GM12873 (cell line): ENCODE measurements around the gene SETD1B.
A peak's percentile ranks its signal among the peaks of the same experiment; 100 is the strongest.

Source experiments
- TF ChIP-seq, protein P1 (sequence below): IDR thresholded peaks from 2 replicates; pipeline ENCODE4 v1.5.1; 2012; ENCODE audit warnings: low read depth, mild to moderate bottlenecking, moderate library complexity, low read length, control low read depth; ENCODE audit not compliant: insufficient read depth; ENCODE audit errors: missing control alignments

The SETD1B gene

DNA sequence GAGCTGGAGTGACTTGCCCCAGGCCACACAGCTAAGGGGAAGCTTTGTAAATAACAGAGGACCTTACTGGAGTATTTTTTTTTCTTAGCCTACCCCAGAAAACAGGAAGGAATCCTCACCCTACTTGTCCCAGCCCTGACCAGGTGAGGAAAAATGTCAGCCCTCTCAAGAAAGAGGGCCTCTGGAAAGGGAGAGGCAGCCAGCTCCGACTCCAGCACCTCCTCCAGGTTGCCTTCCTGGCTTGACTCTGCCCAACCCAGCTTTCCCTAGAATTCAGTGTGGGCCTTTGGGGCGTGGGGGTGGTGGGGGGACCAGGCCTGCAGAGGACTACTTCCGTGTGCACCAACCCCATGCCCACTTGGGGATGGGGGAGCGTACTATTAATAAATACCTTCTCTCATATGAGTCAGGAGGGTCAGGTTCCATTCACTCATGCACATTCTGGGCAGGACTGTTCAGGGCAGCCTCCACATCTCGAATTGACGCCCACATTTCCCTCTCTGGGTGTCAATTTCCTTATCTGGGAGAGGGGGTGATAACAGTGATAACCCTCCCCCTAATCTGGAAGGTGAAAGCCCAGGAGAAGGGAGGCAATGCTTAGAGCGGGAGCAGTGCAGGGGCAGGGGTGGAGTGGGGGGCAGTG is 15.5 kb upstream of the SETD1B start:
- TF ChIP-seq, protein P1, sequence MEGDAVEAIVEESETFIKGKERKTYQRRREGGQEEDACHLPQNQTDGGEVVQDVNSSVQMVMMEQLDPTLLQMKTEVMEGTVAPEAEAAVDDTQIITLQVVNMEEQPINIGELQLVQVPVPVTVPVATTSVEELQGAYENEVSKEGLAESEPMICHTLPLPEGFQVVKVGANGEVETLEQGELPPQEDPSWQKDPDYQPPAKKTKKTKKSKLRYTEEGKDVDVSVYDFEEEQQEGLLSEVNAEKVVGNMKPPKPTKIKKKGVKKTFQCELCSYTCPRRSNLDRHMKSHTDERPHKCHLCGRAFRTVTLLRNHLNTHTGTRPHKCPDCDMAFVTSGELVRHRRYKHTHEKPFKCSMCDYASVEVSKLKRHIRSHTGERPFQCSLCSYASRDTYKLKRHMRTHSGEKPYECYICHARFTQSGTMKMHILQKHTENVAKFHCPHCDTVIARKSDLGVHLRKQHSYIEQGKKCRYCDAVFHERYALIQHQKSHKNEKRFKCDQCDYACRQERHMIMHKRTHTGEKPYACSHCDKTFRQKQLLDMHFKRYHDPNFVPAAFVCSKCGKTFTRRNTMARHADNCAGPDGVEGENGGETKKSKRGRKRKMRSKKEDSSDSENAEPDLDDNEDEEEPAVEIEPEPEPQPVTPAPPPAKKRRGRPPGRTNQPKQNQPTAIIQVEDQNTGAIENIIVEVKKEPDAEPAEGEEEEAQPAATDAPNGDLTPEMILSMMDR = no peak

DNA sequence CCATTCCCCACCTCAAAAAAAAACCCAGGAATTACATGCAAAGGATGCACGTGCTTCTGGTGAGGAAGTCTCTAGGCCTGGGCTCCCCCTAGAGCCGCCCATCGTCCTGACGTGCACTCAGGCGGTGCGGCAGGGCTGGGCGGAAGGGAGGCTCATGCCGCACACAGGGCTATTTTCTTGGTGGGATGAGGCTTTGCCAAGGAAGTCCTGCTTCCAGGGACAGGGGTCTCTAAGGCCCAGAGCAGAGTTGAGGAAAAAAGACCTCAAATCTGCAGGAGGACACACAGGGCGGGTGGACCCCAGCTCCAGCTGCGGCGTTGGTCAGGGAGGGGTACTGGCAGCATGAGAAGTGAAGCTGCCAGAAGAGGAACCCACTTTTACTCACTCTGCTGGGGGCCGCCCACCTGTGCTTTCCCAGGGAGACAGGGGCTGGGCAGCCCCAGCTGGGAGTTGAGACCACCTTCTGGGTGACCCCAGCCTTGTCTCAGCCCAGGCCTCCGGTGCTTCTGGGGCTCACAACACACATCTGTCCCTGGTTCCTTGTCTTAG is 14.5 kb upstream of the SETD1B start:
- TF ChIP-seq, protein P1 = no peak

DNA sequence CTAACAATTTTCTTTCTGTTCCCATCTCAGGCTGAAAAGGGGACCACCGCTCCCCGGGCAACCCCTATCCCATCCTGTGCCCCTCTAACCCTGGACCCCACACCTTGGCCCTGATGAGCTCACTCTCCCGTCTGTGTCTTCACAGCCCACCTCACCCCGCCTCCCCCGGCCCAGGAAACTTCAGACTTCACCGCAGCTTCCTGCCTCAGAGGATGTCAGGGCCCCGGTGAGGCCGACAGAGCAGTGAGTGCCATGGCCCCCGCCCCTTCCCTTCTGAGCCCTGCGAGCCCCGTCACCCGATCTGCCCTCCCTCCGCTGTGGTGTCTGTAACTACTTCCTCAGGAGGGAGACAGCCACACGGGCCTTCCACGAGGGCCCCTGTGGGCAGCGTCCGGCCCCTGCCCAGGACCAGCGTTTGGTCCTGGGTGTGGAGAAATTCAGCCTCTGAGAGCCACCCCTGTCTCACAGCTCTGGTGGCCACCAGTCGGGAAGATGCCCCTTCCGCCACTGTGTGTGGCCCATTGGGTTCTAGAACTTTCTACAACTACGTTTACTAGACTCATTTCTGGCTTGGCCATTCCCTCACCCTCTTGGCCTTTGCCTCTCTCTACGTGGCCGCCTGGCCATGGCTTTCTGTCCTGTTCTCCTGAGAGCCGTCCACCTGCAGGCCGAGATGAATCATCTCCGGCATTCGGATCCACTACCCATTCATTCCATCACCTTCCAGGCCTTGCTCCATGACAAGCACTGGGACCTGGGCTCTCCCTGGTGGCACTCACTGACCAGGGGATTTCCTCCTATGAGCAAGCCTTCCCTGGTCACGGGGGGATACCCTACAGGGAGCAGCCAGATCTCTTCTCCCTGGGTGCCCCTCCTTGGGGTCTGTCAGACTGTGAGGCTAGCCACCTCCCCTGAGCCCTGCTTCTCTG is 13.7 kb upstream of the SETD1B start:
- TF ChIP-seq, protein P1 = no peak

DNA sequence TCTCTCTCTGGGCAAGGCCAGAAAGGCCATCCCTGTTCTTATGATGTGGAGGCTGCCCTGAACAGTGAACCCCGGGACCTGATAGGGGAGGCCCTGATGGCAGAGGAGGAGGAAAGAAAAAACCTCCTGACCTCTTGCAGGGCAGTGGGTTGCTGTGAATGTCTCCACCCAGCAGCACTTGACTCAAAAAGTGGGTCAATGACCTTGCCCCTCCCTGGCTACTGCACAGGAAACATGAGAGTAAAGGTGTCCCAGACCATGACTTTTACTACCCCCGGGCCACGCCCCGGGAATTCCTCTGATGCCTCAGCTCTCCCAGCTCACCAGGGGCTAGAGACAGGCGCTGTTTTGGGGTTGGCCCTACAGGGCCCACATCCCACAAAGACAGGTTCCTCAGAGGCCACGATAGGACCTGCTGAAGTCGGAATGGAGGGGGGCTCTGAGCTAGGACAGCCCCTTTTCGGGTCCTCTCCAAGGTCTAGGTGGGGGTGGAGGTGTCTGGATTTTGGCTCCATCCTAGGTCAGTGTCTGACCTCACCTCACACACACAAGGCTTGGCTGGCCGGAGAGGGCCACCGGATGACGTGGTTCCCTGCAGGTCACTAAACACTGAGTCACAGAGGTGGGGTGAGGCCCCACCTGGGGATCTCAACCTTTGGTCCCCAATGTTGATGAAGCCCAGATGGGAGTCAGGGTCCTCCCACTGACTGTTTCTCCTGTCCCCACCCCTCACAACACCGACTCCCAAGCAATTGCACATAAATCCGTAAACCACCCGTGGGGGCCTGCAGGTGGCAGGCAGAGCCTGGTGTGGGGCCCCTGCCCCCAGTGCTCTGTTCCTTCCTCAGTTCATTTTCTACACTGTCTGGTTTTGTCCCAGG is 11.9 kb upstream of the SETD1B start:
- TF ChIP-seq, protein P1 = peak; percentile 31

DNA sequence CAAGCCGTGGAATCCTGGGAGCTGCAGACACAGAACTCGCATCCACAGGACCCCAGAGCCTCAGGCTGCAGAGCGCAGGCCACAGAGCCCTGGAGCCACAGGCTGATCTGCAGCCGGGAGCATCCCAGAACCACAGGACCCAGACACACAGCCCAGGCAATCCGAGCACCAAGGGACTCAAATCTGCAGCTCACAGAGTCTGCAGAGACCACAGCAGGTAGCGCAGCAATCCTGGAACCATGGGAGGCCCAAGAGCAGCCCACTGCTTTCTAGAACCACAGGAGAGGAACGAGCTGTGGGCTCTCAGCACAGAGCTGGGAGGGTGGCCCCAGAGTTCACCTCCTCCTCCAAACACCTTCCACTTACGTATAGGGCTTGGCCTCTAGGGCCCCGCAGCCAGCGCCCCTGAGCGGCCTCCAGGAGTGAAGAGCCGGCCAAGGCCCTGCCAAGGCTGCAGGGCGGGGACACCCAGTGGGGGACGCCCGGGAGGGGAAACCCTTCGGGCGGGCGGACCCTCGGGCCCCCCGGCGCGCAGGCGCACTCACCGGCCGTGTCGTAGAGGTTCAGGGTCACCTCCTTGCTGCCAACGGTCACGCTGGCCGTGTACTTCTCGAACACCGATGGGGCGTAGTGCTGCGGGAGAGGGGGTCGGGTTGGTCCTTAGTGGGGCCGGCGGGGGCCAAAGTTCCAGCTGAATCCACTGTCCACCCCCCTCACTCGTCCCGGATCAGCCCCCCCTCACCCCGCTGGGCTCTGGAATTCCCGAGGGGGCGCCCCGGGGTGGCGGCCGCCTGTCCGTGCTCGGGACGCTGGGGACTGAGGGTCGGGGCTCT is 11.0 kb upstream of the SETD1B start:
- TF ChIP-seq, protein P1 = peak; percentile 24

DNA sequence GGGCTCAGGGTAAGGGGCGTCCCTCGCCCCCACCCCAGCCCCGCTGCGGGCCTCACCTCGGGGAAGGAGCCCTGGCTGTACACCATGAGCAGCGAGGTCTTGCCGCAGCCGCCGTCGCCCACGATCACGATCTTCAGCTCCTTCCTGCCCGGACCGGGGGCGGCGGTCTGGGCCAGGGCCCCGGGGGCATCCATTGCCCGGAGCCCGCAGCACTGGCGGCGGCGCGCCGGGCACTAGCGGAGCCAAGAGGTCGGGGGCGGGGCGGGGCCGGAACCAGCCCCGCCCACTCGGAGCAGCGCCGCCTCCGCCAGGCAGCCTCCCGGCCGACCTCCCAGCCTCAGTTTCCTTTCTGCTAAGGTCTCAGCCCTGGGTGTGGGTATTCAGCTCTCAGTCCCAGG is 10.4 kb upstream of the SETD1B start, which contains the start of gene RHOF:
Gene RHOF (minus strand): TSS at position 249 of the 398 bp plus-strand sequence. CDS start 55 bp downstream, at position 194.
- TF ChIP-seq, protein P1 = no peak
